Hepatocyte (in vitro differentiated cells): ENCODE results near the gene INSYN2A.

ENCODE experiments used
- CTCF ChIP-seq: fragments of 200-600 bp; sonication (generic); IDR thresholded peaks from 2 replicates; pipeline ENCODE4 v1.5.1; 2016; ENCODE audit warnings: antibody characterized with exemption, mild to moderate bottlenecking; ENCODE audit not compliant: poor library complexity
- EZH2 ChIP-seq: fragments of 200-600 bp; sonication (generic); IDR thresholded peaks from 2 replicates; pipeline ENCODE4 v1.6.1; 2016; ENCODE audit warnings: antibody characterized with exemption, mild to moderate bottlenecking, borderline replicate concordance

GRCh38 chr10:127168261-127168660 lies 28.1 kb downstream of the INSYN2A start:
- no peak for TF ChIP-seq CTCF
- no peak for TF ChIP-seq EZH2
